HepG2 (cell line): ENCODE measurements around the gene MFF. TPM values are rescaled to one million over a fixed set of nuclear protein-coding genes. Genes with fewer than 3 reads are reported as not detected.
A peak's percentile ranks its signal among the peaks of the same experiment; 100 is the strongest.

Experiments
- IRF2 ChIP-seq: IDR thresholded peaks from 2 replicates; pipeline ENCODE4 v1.6.1; 2018; ENCODE audit warnings: missing genetic modification reagents, missing compliant biosample characterization
- KDM1A ChIP-seq: IDR thresholded peaks from 2 replicates; pipeline ENCODE4 v1.6.1; 2016; ENCODE audit warnings: missing compliant biosample characterization
- NCOA5 ChIP-seq: sonication (generic); formaldehyde crosslinking; IDR thresholded peaks from 2 replicates; pipeline ENCODE4 v1.4.0; 2020; ENCODE audit warnings: missing genetic modification reagents
- NFIC ChIP-seq: IDR thresholded peaks from 2 replicates; pipeline ENCODE4 v1.6.1; 2012; ENCODE audit warnings: mild to moderate bottlenecking, low read length, inconsistent platforms
- PHF20 ChIP-seq: sonication (generic); formaldehyde crosslinking; IDR thresholded peaks from 2 replicates; pipeline ENCODE4 v1.5.0; 2020; ENCODE audit warnings: mild to moderate bottlenecking, missing genetic modification reagents
- RXRA ChIP-seq: sonication (generic); formaldehyde crosslinking; IDR thresholded peaks from 2 replicates; pipeline ENCODE4 v1.5.1; 2020; ENCODE audit warnings: missing genetic modification reagents
- SALL1 ChIP-seq: sonication (generic); formaldehyde crosslinking; IDR thresholded peaks from 2 replicates; pipeline ENCODE4 v1.8.0; 2022; ENCODE audit warnings: mild to moderate bottlenecking, missing genetic modification reagents
- SMC3 ChIP-seq: IDR thresholded peaks from 2 replicates; pipeline ENCODE4 v1.6.1; 2011; ENCODE audit warnings: low read length, improper control_type of control experiment
- TMF1 ChIP-seq: sonication (generic); formaldehyde crosslinking; IDR thresholded peaks from 2 replicates; pipeline ENCODE4 v1.8.1; 2022; ENCODE audit warnings: low read depth, missing genetic modification reagents
- ZFX ChIP-seq: sonication (generic); formaldehyde crosslinking; IDR thresholded peaks from 2 replicates; pipeline ENCODE4 v1.4.0; 2020; ENCODE audit warnings: mild to moderate bottlenecking, low read depth, missing genetic modification reagents, moderate library complexity
- ZNF160 ChIP-seq: sonication (generic); formaldehyde crosslinking; IDR thresholded peaks from 2 replicates; pipeline ENCODE4 v1.8.0; 2022; ENCODE audit warnings: mild to moderate bottlenecking, inconsistent platforms, missing genetic modification reagents
- ZNF337 ChIP-seq: sonication (generic); formaldehyde crosslinking; IDR thresholded peaks from 2 replicates; pipeline ENCODE4 v1.5.1; 2020; ENCODE audit warnings: missing genetic modification reagents, low read depth, mild to moderate bottlenecking, borderline replicate concordance
- ZNF446 ChIP-seq: sonication (generic); formaldehyde crosslinking; IDR thresholded peaks from 2 replicates; pipeline ENCODE4 v1.5.0; 2020; ENCODE audit warnings: mild to moderate bottlenecking, missing genetic modification reagents
- polyA plus RNA-seq, 8 experiments: library from polyadenylated mRNA; depleted of rRNA in 3 of 8; stranded (reverse) in 7 of 8; unstranded in 1 of 8; fragments of >200 nt; fragmentation: Illumina TruSeq in 4 of 8; extraction: Trizol in 4 of 8; gene quantifications; 2 replicates each; pipeline versions ENCODE4 v1.2.1 to v1.2.3, GENCODE V29; 2011 to 2016; ENCODE audit warnings: low read depth in 4 of 8, missing spikeins in 1 of 8, mixed read lengths in 1 of 8; ENCODE audit not compliant: insufficient read depth in 1 of 8
- total RNA-seq, 5 experiments: library from RNA; depleted of rRNA; stranded (reverse); fragments of >200 nt; fragmentation: Illumina TruSeq; extraction: Trizol; gene quantifications; 2 replicates each; pipeline ENCODE4 v1.2.3, GENCODE V29; 2016; ENCODE audit warnings: low read depth in 1 of 5
- TF ChIP-seq, protein P1 (sequence below): sonication (generic); formaldehyde crosslinking; IDR thresholded peaks from 2 replicates; pipeline ENCODE4 v1.4.0; 2020; ENCODE audit warnings: missing genetic modification reagents
- TF ChIP-seq, protein P2 (sequence below): sonication (generic); formaldehyde crosslinking; IDR thresholded peaks from 2 replicates; pipeline ENCODE4 v1.5.1; 2020; ENCODE audit warnings: missing genetic modification reagents, mild to moderate bottlenecking, borderline replicate concordance
- TF ChIP-seq, protein P3 (sequence below): IDR thresholded peaks from 2 replicates; pipeline ENCODE4 v1.6.1; 2016; ENCODE audit warnings: missing biosample characterization, missing genetic modification reagents, low read depth
- TF ChIP-seq, protein P4 (sequence below): sonication (generic); formaldehyde crosslinking; IDR thresholded peaks from 2 replicates; pipeline ENCODE4 v1.4.0; 2020; ENCODE audit warnings: missing genetic modification reagents
- TF ChIP-seq, protein P5 (sequence below): sonication (generic); formaldehyde crosslinking; IDR thresholded peaks from 2 replicates; pipeline ENCODE4 v1.4.0; 2020; ENCODE audit warnings: missing genetic modification reagents, borderline replicate concordance

Gene MFF
- total and polyA plus RNA-seq, 2 of the 13 experiments (the other 11 are each of a cell fraction or from before 2014, with no cell fraction given): 81.9 to 156 TPM

DNA sequence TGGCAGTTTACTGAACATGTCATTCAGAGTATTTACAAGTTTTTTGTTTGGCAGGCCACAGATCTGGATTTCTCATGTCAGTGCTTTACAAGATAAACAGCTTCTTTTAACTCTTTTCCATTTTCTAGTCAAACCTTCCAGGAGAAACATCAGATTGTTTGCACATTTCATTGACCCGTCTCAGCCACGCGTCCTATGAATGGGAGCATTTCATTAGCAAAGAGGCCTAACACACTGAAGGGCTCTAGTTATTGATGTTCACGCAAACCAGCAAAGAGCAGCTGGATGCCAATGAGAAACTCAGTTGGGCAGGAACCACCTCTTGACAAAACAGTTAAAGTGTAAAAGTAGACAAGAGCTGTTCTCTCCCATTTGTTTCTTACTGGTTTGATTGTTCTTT, 29.2 kb upstream of the MFF start (continued):
- TF ChIP-seq, protein P1, sequence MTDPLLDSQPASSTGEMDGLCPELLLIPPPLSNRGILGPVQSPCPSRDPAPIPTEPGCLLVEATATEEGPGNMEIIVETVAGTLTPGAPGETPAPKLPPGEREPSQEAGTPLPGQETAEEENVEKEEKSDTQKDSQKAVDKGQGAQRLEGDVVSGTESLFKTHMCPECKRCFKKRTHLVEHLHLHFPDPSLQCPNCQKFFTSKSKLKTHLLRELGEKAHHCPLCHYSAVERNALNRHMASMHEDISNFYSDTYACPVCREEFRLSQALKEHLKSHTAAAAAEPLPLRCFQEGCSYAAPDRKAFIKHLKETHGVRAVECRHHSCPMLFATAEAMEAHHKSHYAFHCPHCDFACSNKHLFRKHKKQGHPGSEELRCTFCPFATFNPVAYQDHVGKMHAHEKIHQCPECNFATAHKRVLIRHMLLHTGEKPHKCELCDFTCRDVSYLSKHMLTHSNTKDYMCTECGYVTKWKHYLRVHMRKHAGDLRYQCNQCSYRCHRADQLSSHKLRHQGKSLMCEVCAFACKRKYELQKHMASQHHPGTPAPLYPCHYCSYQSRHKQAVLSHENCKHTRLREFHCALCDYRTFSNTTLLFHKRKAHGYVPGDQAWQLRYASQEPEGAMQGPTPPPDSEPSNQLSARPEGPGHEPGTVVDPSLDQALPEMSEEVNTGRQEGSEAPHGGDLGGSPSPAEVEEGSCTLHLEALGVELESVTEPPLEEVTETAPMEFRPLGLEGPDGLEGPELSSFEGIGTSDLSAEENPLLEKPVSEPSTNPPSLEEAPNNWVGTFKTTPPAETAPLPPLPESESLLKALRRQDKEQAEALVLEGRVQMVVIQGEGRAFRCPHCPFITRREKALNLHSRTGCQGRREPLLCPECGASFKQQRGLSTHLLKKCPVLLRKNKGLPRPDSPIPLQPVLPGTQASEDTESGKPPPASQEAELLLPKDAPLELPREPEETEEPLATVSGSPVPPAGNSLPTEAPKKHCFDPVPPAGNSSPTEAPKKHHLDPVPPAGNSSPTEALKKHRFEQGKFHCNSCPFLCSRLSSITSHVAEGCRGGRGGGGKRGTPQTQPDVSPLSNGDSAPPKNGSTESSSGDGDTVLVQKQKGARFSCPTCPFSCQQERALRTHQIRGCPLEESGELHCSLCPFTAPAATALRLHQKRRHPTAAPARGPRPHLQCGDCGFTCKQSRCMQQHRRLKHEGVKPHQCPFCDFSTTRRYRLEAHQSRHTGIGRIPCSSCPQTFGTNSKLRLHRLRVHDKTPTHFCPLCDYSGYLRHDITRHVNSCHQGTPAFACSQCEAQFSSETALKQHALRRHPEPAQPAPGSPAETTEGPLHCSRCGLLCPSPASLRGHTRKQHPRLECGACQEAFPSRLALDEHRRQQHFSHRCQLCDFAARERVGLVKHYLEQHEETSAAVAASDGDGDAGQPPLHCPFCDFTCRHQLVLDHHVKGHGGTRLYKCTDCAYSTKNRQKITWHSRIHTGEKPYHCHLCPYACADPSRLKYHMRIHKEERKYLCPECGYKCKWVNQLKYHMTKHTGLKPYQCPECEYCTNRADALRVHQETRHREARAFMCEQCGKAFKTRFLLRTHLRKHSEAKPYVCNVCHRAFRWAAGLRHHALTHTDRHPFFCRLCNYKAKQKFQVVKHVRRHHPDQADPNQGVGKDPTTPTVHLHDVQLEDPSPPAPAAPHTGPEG (CRISPR knock-in tag): no peak
- TF ChIP-seq ZNF446 (CRISPR knock-in tag): no peak
- TF ChIP-seq, protein P2, sequence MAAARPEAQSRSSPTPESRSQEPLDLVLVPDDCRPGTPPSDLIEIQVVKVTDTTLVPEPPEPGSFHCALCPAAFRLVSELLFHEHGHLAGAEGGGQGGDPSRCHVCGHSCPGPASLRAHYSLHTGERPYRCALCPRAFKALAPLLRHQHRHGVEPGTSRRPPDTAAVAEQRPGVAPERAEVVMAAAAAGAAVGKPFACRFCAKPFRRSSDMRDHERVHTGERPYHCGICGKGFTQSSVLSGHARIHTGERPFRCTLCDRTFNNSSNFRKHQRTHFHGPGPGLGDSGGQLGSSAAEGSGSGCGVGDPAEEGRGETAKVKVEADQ (CRISPR knock-in tag): 0 out of 2 replicates have a peak, but pooled peaks have one; percentile 53
- TF ChIP-seq PHF20 (CRISPR knock-in tag): no peak
- peak; percentile 75 for TF ChIP-seq SALL1 (CRISPR knock-in tag)
- no peak for TF ChIP-seq TMF1 (CRISPR knock-in tag)
- TF ChIP-seq NCOA5 (CRISPR knock-in tag): no peak
- no peak for TF ChIP-seq ZNF337
- peak; percentile 74; the same call in 1 of the 2 replicates for TF ChIP-seq NFIC
- no peak; the same call in 1 of the 2 replicates for TF ChIP-seq RXRA (CRISPR knock-in tag)
- no peak for TF ChIP-seq IRF2 (CRISPR knock-in tag)
- TF ChIP-seq, protein P3, sequence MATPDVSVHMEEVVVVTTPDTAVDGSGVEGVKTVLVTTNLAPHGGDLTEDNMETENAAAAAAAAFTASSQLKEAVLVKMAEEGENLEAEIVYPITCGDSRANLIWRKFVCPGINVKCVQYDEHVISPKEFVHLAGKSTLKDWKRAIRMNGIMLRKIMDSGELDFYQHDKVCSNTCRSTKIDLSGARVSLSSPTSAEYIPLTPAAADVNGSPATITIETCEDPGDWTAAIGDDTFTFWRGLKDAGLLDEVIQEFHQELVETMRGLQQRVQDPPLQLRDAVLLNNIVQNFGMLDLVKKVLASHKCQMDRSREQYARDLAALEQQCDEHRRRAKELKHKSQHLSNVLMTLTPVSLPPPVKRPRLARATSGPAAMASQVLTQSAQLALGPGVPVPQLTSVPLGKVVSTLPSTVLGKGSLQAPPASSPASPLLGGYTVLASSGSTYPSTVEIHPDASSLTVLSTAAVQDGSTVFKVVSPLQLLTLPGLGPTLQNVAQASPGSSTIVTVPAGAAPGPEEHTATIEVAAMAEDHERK (CRISPR knock-in tag): no peak
- TF ChIP-seq, protein P4, sequence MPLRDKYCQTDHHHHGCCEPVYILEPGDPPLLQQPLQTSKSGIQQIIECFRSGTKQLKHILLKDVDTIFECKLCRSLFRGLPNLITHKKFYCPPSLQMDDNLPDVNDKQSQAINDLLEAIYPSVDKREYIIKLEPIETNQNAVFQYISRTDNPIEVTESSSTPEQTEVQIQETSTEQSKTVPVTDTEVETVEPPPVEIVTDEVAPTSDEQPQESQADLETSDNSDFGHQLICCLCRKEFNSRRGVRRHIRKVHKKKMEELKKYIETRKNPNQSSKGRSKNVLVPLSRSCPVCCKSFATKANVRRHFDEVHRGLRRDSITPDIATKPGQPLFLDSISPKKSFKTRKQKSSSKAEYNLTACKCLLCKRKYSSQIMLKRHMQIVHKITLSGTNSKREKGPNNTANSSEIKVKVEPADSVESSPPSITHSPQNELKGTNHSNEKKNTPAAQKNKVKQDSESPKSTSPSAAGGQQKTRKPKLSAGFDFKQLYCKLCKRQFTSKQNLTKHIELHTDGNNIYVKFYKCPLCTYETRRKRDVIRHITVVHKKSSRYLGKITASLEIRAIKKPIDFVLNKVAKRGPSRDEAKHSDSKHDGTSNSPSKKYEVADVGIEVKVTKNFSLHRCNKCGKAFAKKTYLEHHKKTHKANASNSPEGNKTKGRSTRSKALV: no peak
- no peak for TF ChIP-seq ZNF160 (CRISPR knock-in tag)
- TF ChIP-seq KDM1A (CRISPR knock-in tag): no peak
- TF ChIP-seq SMC3: no peak
- TF ChIP-seq, protein P5, sequence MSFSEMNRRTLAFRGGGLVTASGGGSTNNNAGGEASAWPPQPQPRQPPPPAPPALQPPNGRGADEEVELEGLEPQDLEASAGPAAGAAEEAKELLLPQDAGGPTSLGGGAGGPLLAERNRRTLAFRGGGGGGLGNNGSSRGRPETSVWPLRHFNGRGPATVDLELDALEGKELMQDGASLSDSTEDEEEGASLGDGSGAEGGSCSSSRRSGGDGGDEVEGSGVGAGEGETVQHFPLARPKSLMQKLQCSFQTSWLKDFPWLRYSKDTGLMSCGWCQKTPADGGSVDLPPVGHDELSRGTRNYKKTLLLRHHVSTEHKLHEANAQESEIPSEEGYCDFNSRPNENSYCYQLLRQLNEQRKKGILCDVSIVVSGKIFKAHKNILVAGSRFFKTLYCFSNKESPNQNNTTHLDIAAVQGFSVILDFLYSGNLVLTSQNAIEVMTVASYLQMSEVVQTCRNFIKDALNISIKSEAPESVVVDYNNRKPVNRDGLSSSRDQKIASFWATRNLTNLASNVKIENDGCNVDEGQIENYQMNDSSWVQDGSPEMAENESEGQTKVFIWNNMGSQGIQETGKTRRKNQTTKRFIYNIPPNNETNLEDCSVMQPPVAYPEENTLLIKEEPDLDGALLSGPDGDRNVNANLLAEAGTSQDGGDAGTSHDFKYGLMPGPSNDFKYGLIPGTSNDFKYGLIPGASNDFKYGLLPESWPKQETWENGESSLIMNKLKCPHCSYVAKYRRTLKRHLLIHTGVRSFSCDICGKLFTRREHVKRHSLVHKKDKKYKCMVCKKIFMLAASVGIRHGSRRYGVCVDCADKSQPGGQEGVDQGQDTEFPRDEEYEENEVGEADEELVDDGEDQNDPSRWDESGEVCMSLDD (CRISPR knock-in tag): no peak
- TF ChIP-seq ZFX (CRISPR knock-in tag): peak; percentile 56; the same call in 1 of the 2 replicates
